ENCODE measurements around the gene PLA2G4F. TPM values are rescaled to one million over a fixed set of nuclear protein-coding genes. Genes with fewer than 3 reads are reported as not detected.

PLA2G4F gene
- total and polyA plus RNA-seq, 10 of the 15 experiments (the other 5 are each of a cell fraction or from before 2014, with no cell fraction given) = not detected

- TF ChIP-seq SKIL (IDR thresholded peaks at IDR 0.05; ENCODE audit: low read depth, poor library complexity, severe bottlenecking) (no peak), ZZZ3 (IDR thresholded peaks at IDR 0.05; ENCODE audit: control insufficient read depth, insufficient read length, low read depth) (no peak), SP1 (IDR thresholded peaks at IDR 0.05; ENCODE audit: low read depth, low read length) (no peak), RELB (IDR thresholded peaks at IDR 0.05; ENCODE audit: low read depth) (no peak)
Measured at GRCh38 chr15:42107473-42107872, 49.0 kb downstream of the PLA2G4F start (continued).

- Histone ChIP-seq H3K4me3 (no peak overlapping the region), H3K9me3 (replicated peaks; ENCODE audit: control insufficient read depth, insufficient read depth, low read length) (no peaks in the 10 kb centered on the region), H4K20me1 (ENCODE audit: control insufficient read depth, insufficient read depth) (no peaks in the 10 kb centered on the region), H2AFZ (ENCODE audit: control insufficient read depth, low read depth, low read length) (no peak overlapping the region), H3K4me2 (ENCODE audit: control insufficient read depth, insufficient read depth) (no peak overlapping the region), H3K9ac (ENCODE audit: control insufficient read depth, insufficient read depth, low read length) (no peak overlapping the region), H3K79me2 (ENCODE audit: control insufficient read depth, insufficient read depth, low read length) (no peaks in the 10 kb centered on the region), H3K4me1 (ENCODE audit: control insufficient read depth, insufficient read depth, low read length) (no peaks in the 10 kb centered on the region; the same call in none of the 2 replicates), H3K36me3 (ENCODE audit: control insufficient read depth in 2 of 2, insufficient read depth in 2 of 2, low read length in 1 of 2) (no peaks in the 10 kb centered on the region), H3K27ac (ENCODE audit: control insufficient read depth, insufficient read depth) (no peak overlapping the region), H3K27me3 (replicated peaks in 1 of 2; ENCODE audit: control insufficient read depth in 2 of 2, insufficient read depth in 2 of 2, low read length in 1 of 2) (no peaks in the 10 kb centered on the region)
- ChIA-PET POLR2A (no interaction called here), SMC1A (ENCODE audit: uncharacterized antibody, unreplicated experiment) (no interaction called here), CTCF (no interaction called here), RAD21 (ENCODE audit: unreplicated experiment) (interaction anchor here (1.4 kb wide), 1 partner anchor 24 kb away, joined by 4 read pairs; no protein-coding TSS in a partner anchor)
- no peak for ATAC-seq
- no peak for TF ChIP-seq BCL11A (IDR thresholded peaks at IDR 0.05; ENCODE audit: low read depth, low read length)
- TF ChIP-seq MTA2 (IDR thresholded peaks at IDR 0.05; ENCODE audit: low read depth) = no peak
- TF ChIP-seq IRF4 (IDR thresholded peaks at IDR 0.05; ENCODE audit: low read depth, low read length) = no peak
- TF ChIP-seq IKZF1 (conservative IDR thresholded peaks at IDR 0.05) = no peak
- TF ChIP-seq POU2F2 (IDR thresholded peaks at IDR 0.05; ENCODE audit: borderline replicate concordance, low read depth, low read length) = no peak
- no peak for TF ChIP-seq SUZ12 (IDR thresholded peaks at IDR 0.05; ENCODE audit: unreplicated experiment)
- no peak for TF ChIP-seq CTCF (IDR thresholded peaks at IDR 0.05 in 2 of 3, conservative IDR thresholded peaks at IDR 0.05 in 1 of 3; ENCODE audit: control insufficient read depth in 2 of 3, extremely low read depth in 1 of 3, insufficient read depth in 1 of 3, low read depth in 3 of 3, low read length in 3 of 3)
- no peak for TF ChIP-seq RAD21 (IDR thresholded peaks at IDR 0.05; ENCODE audit: insufficient read depth, low read depth, low read length)
- TF ChIP-seq USF2 (IDR thresholded peaks at IDR 0.05; ENCODE audit: borderline replicate concordance, low read depth, low read length) = no peak
- no peak for TF ChIP-seq SIX5 (IDR thresholded peaks at IDR 0.05; ENCODE audit: low read depth, low read length, severe bottlenecking)
- in situ Hi-C loops (cut with MboI) (no loop called here), intact Hi-C loops (cut with micrococcal nuclease; ENCODE audit: unreplicated experiment) (no loop called here)
- FAIRE-seq = no peak
- WGBS (ENCODE audit: insufficient coverage, insufficient replicate concordance, low lambda C conversion rate, missing lambda C conversion rate) = 54% methylated on average over 5 of the region's 5 CpGs
- DNase-seq (ENCODE audit: low read depth, low spot score) = no peak
- BruUV-seq (replicated peaks) = no TSS peak
Measured at GRCh38 chr15:42106288-42106687, 50.1 kb downstream of the PLA2G4F start.

Measured in GM12878 (cell line).